Ovary (tissue), 9 donors: ENCODE measurements around the gene CNKSR3. TPM values are rescaled to one million over a fixed set of nuclear protein-coding genes. Genes with fewer than 3 reads are reported as not detected.

Source experiments
- DNase-seq, 5 donors: peaks; one replicate each; pipeline ENCODE4 v3.0.0-alpha.2; 2019 to 2020
- H3K27ac ChIP-seq, 2 donors: fragments of 200-600 bp; one replicate each; pipeline versions ENCODE4 v1.5.1 to v1.8.0; 2019 to 2022
- H3K27me3 ChIP-seq: fragments of 200-600 bp; one replicate; pipeline ENCODE4 v1.8.0; 2022
- H3K36me3 ChIP-seq: fragments of 200-600 bp; sonication (generic); one replicate; pipeline ENCODE4 v1.5.1; 2019
- H3K4me1 ChIP-seq: one replicate; pipeline ENCODE4 v1.8.1; 2013; ENCODE audit warnings: mild to moderate bottlenecking, moderate library complexity; ENCODE audit not compliant: insufficient read depth
- H3K4me3 ChIP-seq: fragments of 200-600 bp; sonication (generic); one replicate; pipeline ENCODE4 v1.5.1; 2017
- H3K9me3 ChIP-seq, 2 donors: fragments of 200-600 bp in 1 of 2; sonication (generic) in 1 of 2; one replicate each; pipeline versions ENCODE4 v1.5.1 to v1.8.1; 2013 to 2019; ENCODE audit warnings: mild to moderate bottlenecking in 1 of 2, moderate library complexity in 1 of 2
- EP300 ChIP-seq: sonication (generic); formaldehyde crosslinking; IDR thresholded peaks from one replicate; pipeline ENCODE4 v1.6.1; 2017; ENCODE audit warnings: antibody characterized with exemption
- POLR2A ChIP-seq: fragments of 450-650 bp; IDR thresholded peaks from one replicate; pipeline ENCODE4 v1.6.1; 2017; ENCODE audit warnings: antibody characterized with exemption, mild to moderate bottlenecking, moderate library complexity
- WGBS, 3 donors: extraction: QIAGEN DNeasy Blood & Tissue Kit in 1 of 3; methylation state at CpG; one replicate each; pipeline versions ENCODE4 v1.1.5 to v1.1.7; 2013 to 2017; 5-methylcytosine and 5-hydroxymethylcytosine counted together
- intact Hi-C, 4 donors: fragments of 100-400 bp; cut with DNase I; formaldehyde crosslinking; loops; one replicate each; pipeline versions ENCODE4 v1.11.0 to v1.15.1; 2022 to 2023
- polyA plus RNA-seq, 2 donors: library from polyadenylated mRNA; stranded (reverse); fragments of 200-250 nt in 1 of 2; fragments of 350-450 nt in 1 of 2; fragmentation: Illumina TruSeq in 1 of 2; extraction: RNeasy Lipid Tissue Mini Kit (QIAGEN cat#74804) in 1 of 2; gene quantifications; one replicate each; pipeline ENCODE4 v1.2.3, GENCODE V29; 2013 to 2014
- total RNA-seq, 7 donors: library from RNA; depleted of rRNA in 2 of 7; stranded (reverse); fragments of >200 nt in 2 of 7; fragmentation: NEBNext Ultra II Directional in 3 of 7; extraction: Animal tissue kit (Norgen Biotek cat#: 25700) in 3 of 7; gene quantifications; one replicate each; pipeline versions ENCODE4 v1.1.0 to v1.2.4, GENCODE V29; 2016 to 2023
- TF ChIP-seq, protein P1 (sequence below), 3 donors: fragments of 450-650 bp in 2 of 3; fragments of 200-600 bp in 1 of 3; IDR thresholded peaks; one replicate each; pipeline versions ENCODE4 v1.5.1 to v1.8.0; 2016 to 2022; ENCODE audit warnings: antibody characterized with exemption in 3 of 3, mild to moderate bottlenecking in 1 of 3
- donor health status: DM: no; HTN: no; CAD: no; lungs with moderate emphysema.
- donor health status: DM: no; HTN: no; CAD: no.
- donor health status: Bipolar disorder and iron deficiency.
- donor health status: DM: yes; HTN: yes; CAD: no.
- donor health status: DM: no; HTN: no; CAD: no.
- donor health status: DM: yes; HTN: yes; CAD: no.

CNKSR3 gene
- total and polyA plus RNA-seq, 9 donors: 8.6 to 16.7 (median 13.4) TPM

DNA sequence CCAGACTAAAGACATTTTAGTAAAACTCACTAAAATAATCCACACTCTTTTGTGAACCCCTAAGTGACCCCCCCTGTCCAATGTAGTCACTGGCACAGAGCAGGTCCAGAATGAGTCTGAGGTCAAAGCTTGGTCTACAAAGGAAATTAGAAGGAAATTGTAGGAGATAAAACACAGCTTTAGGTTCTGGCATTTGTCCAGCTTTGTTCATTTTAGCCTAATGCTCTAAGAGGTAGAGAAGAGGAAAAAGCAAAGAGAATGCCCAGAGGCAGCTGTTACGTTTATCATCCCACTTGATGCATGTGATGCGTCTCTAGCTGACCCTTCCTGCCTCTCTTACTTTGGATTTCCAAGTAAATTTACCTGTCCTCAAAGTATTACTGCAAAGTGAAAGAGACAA is 62.5 kb downstream of the CNKSR3 start:
- intact Hi-C loops: no loop called here
- WGBS, 3 donors: 37 to 39% (median 39%) methylated on average over 2 of the region's 2 CpGs
- TF ChIP-seq EP300 (no peak), POLR2A (no peak)
- TF ChIP-seq, protein P1, sequence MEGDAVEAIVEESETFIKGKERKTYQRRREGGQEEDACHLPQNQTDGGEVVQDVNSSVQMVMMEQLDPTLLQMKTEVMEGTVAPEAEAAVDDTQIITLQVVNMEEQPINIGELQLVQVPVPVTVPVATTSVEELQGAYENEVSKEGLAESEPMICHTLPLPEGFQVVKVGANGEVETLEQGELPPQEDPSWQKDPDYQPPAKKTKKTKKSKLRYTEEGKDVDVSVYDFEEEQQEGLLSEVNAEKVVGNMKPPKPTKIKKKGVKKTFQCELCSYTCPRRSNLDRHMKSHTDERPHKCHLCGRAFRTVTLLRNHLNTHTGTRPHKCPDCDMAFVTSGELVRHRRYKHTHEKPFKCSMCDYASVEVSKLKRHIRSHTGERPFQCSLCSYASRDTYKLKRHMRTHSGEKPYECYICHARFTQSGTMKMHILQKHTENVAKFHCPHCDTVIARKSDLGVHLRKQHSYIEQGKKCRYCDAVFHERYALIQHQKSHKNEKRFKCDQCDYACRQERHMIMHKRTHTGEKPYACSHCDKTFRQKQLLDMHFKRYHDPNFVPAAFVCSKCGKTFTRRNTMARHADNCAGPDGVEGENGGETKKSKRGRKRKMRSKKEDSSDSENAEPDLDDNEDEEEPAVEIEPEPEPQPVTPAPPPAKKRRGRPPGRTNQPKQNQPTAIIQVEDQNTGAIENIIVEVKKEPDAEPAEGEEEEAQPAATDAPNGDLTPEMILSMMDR (IDR thresholded peaks at IDR 0.05): no peak
- H3K9me3 ChIP-seq: no peaks in the 10 kb centered on the region
- peak overlapping the region in 1 of 2 donors; percentile 23 for H3K27ac ChIP-seq
- DNase-seq: no peak
- H3K36me3 ChIP-seq: no peaks in the 10 kb centered on the region
- no peaks in the 10 kb centered on the region for H3K27me3 ChIP-seq
- peaks cover 10% of the 10 kb centered on the region for H3K4me1 ChIP-seq
- no peak overlapping the region for H3K4me3 ChIP-seq

DNA sequence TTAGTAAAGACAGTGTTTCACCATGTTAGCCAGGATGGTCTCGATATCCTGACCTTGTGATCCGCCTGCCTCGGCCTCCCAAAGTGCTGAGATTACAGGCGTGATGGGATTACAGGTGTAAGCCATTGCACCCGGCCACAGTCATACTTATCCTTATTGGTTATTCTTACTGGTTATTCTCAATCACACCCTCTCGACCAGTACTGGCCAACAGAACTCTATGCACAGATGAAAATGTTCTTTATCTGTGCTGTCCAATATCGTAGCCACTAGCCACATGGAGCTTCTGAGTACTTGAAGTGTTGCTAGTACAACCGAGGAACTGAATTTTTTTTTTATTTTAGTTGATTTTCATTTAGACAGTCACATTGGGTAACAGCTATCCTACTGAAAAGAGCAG is 63.5 kb downstream of the CNKSR3 start:
- H3K27ac ChIP-seq: no peak overlapping the region
- TF ChIP-seq POLR2A: no peak
- TF ChIP-seq EP300: no peak
- TF ChIP-seq, protein P1 (IDR thresholded peaks at IDR 0.05): no peak
- no peaks in the 10 kb centered on the region for H3K27me3 ChIP-seq
- intact Hi-C loops: no loop called here
- H3K4me3 ChIP-seq: no peak overlapping the region
- WGBS, 3 donors: 94 to 97% (median 95%) methylated on average over 8 of the region's 8 CpGs
- no peak for DNase-seq
- H3K9me3 ChIP-seq: no peaks in the 10 kb centered on the region
- H3K36me3 ChIP-seq: no peaks in the 10 kb centered on the region
- H3K4me1 ChIP-seq: peaks cover 10% of the 10 kb centered on the region

DNA sequence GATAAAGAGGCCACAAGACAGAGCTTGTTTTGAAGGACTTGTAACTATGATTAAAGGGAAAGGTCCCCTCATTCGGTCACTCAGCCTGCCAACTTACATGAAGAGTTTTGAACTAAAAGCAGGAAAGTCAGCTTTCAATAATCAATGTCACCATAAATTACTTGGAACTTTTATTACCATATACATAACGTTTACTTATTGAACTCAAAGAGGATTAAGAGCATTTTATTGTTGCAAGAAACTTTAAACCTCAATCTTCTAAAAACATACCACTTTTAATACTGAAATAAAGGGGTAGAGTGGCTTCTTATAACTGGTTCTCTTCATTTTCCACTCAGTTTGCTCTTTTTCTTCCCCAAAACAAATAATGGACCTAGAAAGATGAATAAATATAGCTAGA is 65.1 kb downstream of the CNKSR3 start:
- DNase-seq: no peak
- Histone ChIP-seq H3K36me3 (no peaks in the 10 kb centered on the region), H3K27me3 (no peaks in the 10 kb centered on the region), H3K4me1 (peaks cover 12% of the 10 kb centered on the region), H3K4me3 (no peak overlapping the region), H3K27ac (no peak overlapping the region), H3K9me3 (no peaks in the 10 kb centered on the region)
- TF ChIP-seq EP300 (no peak), POLR2A (no peak)
- TF ChIP-seq, protein P1 (IDR thresholded peaks at IDR 0.05): no peak
- intact Hi-C loops: no loop called here
- whole genome bisulfite sequencing, 3 donors: 83 to 86% (median 86%) methylated on average over 2 of the region's 2 CpGs

DNA sequence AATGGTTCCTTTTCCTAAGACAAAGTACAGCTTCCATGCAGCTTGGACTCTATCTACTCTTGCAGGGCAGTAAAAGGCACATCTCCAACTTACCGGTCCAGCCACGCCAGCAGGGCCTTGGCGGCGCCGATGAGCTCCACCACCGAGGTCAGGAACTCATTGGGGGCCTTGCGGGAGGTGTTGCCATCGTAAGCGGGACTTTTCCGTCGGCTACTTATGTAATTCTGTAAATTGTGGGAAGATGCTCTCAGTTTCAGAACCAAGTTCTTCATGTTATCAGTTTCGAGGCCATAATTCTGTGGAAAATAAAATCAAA is 68.5 kb downstream of the CNKSR3 start:
- intact Hi-C loops: no loop called here
- Histone ChIP-seq H3K36me3 (no peaks in the 10 kb centered on the region), H3K27ac (no peak overlapping the region), H3K9me3 (no peaks in the 10 kb centered on the region), H3K4me1 (peaks cover 4% of the 10 kb centered on the region), H3K27me3 (no peaks in the 10 kb centered on the region), H3K4me3 (no peak overlapping the region)
- TF ChIP-seq EP300 (no peak), POLR2A (no peak)
- TF ChIP-seq, protein P1 (IDR thresholded peaks at IDR 0.05): no peak
- DNase-seq: no peak
- 96 to 98% (median 96%) methylated on average over 12 of the region's 12 CpGs for WGBS, 3 donors
